Stimulated activated CD8-positive, alpha-beta memory T cell treated with anti-CD3 and anti-CD28 coated beads, Interleukin-15, amount 100 ng/mL, for 48 hours (primary cell): ENCODE data around the gene GP9.
"Not testable (repeated sequence)": the region's sequence is repeated elsewhere in the genome, so short reads cannot be mapped to it uniquely, and the experiment has no call there.

Experiments
- DNase-seq, 2 donors: peaks; one replicate each; pipeline ENCODE4 v3.0.0-alpha.2; 2020; ENCODE audit warnings: low read depth in 2 of 2

Gene GP9

GRCh38 chr3:129050556-129051295 is 9.9 kb upstream of the GP9 start:
- DNase-seq = no peak

GRCh38 chr3:129051871-129052340 is 8.7 kb upstream of the GP9 start:
- no peak for DNase-seq

- DNase-seq = no peak
Observed at GRCh38 chr3:129052675-129053074, 7.9 kb upstream of the GP9 start.

- no peak for DNase-seq
Observed at GRCh38 chr3:129054605-129055104, 5.9 kb upstream of the GP9 start.

GRCh38 chr3:129056451-129057173 is 4.0 kb upstream of the GP9 start:
- no peak for DNase-seq

GRCh38 chr3:129057249-129057648 is 3.3 kb upstream of the GP9 start:
- DNase-seq = no peak

- no peak for DNase-seq
Observed at GRCh38 chr3:129058441-129059200, 2.0 kb upstream of the GP9 start.

GRCh38 chr3:129059311-129059958 is 1.1 kb upstream of the GP9 start:
- DNase-seq = no peak

- DNase-seq = no peak
Observed at GRCh38 chr3:129061023-129061887, 676 bp downstream of the GP9 start.

- no peak for DNase-seq
Observed at GRCh38 chr3:129061888-129062834, 1.6 kb downstream of the GP9 start.

GRCh38 chr3:129063091-129063640 is 2.6 kb downstream of the GP9 start:
- DNase-seq = no peak

GRCh38 chr3:129063841-129064482 is 3.4 kb downstream of the GP9 start:
- no peak for DNase-seq

- DNase-seq = no peak
Observed at GRCh38 chr3:129065016-129065719, 4.6 kb downstream of the GP9 start.

- no peak for DNase-seq
Observed at GRCh38 chr3:129065720-129066073, 5.1 kb downstream of the GP9 start.

- not testable (repeated sequence) for DNase-seq
Observed at GRCh38 chr3:129067719-129068118, 7.1 kb downstream of the GP9 start.

- no peak for DNase-seq
Observed at GRCh38 chr3:129068291-129068886, 7.8 kb downstream of the GP9 start.

- not testable (repeated sequence) for DNase-seq
Observed at GRCh38 chr3:129069313-129070085, 8.9 kb downstream of the GP9 start.
